Measurements from ENCODE around the gene GPAT3. TPM values are rescaled to one million over a fixed set of nuclear protein-coding genes. Genes with fewer than 3 reads are reported as not detected.

GPAT3 gene
- total and polyA plus RNA-seq, 2 experiments from 2014 or later, result 1.2 to 2.0 TPM

DNA sequence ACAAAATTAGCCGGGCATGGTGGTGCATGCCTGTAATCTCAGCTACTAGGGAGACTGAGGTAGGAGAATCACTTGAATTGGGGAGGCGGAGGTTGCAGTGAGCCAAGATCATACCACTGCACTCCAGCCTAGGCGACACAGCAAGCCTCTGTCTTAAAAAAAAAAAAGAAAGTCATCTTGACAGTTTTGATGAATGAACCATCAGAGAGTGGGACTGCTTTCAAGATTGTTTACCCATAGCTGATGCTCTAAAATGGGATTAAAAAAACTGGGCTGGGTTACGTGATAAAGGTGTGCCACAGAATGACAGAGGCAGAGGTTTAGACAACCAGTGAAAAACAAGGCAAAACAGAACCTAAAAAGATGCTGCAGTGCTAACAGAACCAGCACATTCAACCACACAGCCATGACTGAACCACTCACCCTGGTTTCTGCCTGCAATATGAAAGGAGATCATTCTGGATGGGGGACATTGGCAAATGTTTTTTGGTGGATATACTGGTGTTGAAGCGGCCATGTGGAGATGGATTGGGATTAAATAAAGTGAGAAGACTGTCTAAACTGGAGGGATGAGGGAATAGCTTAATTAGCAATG lies 22.2 kb downstream of the GPAT3 start:
- Mint-ChIP-seq H3K27me3 (ENCODE audit: insufficient read depth, low read depth, poor library complexity) (no peaks in the 10 kb centered on the region), H3K36me3 (ENCODE audit: low read depth) (no peaks in the 10 kb centered on the region), H3K4me3 (no peak overlapping the region), H3K4me1 (peaks cover 2% of the 10 kb centered on the region; the same call in 1 of the 3 replicates), H3K9me3 (no peaks in the 10 kb centered on the region), H3K27ac (no peak overlapping the region)
- H3K36me3 ChIP-seq (ENCODE audit: insufficient read depth), result no peaks in the 10 kb centered on the region
- H3F3A ChIP-seq (replicated peaks; ENCODE audit: low read depth), result no peaks in the 10 kb centered on the region
- ATAC-seq (no peak), DNase-seq (ENCODE audit: low spot score) (no peak)
- no peak overlapping the region for H3K27ac ChIP-seq (ENCODE audit: low read depth)
- H3K4me3 ChIP-seq, result no peak overlapping the region
- H3K79me2 ChIP-seq (replicated peaks; ENCODE audit: insufficient read depth), result no peaks in the 10 kb centered on the region
- H3K4me2 ChIP-seq, result no peak overlapping the region
- H4K20me1 ChIP-seq (replicated peaks; ENCODE audit: insufficient read depth), result no peaks in the 10 kb centered on the region
- no peak for TF ChIP-seq JUNB (IDR thresholded peaks at IDR 0.05; ENCODE audit: unreplicated experiment)
- TF ChIP-seq, protein P1, sequence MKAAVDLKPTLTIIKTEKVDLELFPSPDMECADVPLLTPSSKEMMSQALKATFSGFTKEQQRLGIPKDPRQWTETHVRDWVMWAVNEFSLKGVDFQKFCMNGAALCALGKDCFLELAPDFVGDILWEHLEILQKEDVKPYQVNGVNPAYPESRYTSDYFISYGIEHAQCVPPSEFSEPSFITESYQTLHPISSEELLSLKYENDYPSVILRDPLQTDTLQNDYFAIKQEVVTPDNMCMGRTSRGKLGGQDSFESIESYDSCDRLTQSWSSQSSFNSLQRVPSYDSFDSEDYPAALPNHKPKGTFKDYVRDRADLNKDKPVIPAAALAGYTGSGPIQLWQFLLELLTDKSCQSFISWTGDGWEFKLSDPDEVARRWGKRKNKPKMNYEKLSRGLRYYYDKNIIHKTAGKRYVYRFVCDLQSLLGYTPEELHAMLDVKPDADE (IDR thresholded peaks at IDR 0.05), result no peak
- TF ChIP-seq, protein P2, sequence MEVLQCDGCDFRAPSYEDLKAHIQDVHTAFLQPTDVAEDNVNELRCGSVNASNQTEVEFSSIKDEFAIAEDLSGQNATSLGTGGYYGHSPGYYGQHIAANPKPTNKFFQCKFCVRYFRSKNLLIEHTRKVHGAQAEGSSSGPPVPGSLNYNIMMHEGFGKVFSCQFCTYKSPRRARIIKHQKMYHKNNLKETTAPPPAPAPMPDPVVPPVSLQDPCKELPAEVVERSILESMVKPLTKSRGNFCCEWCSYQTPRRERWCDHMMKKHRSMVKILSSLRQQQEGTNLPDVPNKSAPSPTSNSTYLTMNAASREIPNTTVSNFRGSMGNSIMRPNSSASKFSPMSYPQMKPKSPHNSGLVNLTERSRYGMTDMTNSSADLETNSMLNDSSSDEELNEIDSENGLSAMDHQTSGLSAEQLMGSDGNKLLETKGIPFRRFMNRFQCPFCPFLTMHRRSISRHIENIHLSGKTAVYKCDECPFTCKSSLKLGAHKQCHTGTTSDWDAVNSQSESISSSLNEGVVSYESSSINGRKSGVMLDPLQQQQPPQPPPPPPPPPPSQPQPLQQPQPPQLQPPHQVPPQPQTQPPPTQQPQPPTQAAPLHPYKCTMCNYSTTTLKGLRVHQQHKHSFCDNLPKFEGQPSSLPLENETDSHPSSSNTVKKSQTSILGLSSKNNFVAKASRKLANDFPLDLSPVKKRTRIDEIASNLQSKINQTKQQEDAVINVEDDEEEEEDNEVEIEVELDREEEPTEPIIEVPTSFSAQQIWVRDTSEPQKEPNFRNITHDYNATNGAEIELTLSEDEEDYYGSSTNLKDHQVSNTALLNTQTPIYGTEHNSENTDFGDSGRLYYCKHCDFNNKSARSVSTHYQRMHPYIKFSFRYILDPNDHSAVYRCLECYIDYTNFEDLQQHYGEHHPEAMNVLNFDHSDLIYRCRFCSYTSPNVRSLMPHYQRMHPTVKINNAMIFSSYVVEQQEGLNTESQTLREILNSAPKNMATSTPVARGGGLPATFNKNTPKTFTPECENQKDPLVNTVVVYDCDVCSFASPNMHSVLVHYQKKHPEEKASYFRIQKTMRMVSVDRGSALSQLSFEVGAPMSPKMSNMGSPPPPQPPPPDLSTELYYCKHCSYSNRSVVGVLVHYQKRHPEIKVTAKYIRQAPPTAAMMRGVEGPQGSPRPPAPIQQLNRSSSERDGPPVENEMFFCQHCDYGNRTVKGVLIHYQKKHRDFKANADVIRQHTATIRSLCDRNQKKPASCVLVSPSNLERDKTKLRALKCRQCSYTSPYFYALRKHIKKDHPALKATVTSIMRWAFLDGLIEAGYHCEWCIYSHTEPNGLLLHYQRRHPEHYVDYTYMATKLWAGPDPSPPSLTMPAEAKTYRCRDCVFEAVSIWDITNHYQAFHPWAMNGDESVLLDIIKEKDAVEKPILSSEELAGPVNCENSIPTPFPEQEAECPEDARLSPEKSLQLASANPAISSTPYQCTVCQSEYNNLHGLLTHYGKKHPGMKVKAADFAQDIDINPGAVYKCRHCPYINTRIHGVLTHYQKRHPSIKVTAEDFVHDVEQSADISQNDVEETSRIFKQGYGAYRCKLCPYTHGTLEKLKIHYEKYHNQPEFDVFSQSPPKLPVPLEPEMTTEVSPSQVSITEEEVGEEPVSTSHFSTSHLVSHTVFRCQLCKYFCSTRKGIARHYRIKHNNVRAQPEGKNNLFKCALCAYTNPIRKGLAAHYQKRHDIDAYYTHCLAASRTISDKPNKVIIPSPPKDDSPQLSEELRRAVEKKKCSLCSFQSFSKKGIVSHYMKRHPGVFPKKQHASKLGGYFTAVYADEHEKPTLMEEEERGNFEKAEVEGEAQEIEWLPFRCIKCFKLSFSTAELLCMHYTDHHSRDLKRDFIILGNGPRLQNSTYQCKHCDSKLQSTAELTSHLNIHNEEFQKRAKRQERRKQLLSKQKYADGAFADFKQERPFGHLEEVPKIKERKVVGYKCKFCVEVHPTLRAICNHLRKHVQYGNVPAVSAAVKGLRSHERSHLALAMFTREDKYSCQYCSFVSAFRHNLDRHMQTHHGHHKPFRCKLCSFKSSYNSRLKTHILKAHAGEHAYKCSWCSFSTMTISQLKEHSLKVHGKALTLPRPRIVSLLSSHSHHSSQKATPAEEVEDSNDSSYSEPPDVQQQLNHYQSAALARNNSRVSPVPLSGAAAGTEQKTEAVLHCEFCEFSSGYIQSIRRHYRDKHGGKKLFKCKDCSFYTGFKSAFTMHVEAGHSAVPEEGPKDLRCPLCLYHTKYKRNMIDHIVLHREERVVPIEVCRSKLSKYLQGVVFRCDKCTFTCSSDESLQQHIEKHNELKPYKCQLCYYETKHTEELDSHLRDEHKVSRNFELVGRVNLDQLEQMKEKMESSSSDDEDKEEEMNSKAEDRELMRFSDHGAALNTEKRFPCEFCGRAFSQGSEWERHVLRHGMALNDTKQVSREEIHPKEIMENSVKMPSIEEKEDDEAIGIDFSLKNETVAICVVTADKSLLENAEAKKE (CRISPR knock-in tag; IDR thresholded peaks at IDR 0.05), result no peak
- no peak for TF ChIP-seq CTCF (conservative IDR thresholded peaks at IDR 0.05; ENCODE audit: low read depth in 2 of 2)
- no peak for TF ChIP-seq ZNF331 (CRISPR knock-in tag; IDR thresholded peaks at IDR 0.05; ENCODE audit: low read depth)
- no peak for TF ChIP-seq STAT1 (IDR thresholded peaks at IDR 0.05; ENCODE audit: unreplicated experiment)
- TF ChIP-seq NANOG (IDR thresholded peaks at IDR 0.05; ENCODE audit: borderline replicate concordance), result no peak
- no peak for TF ChIP-seq CREB1 (CRISPR knock-in tag; IDR thresholded peaks at IDR 0.05; ENCODE audit: low read depth)
- no peak for TF ChIP-seq POLR2AphosphoS5 (IDR thresholded peaks at IDR 0.05; ENCODE audit: low read depth)
- no peak for TF ChIP-seq EZH2phosphoT487 (IDR thresholded peaks at IDR 0.05; ENCODE audit: unreplicated experiment)
- H2AFZ ChIP-seq, result no peak overlapping the region
- H3K9me2 ChIP-seq (ENCODE audit: insufficient read depth), result no peaks in the 10 kb centered on the region
- H3K4me1 ChIP-seq (ENCODE audit: insufficient read depth), result no peaks in the 10 kb centered on the region
- no peaks in the 10 kb centered on the region for H3K27me3 ChIP-seq (ENCODE audit: insufficient read depth)

Measured in GM23338 (cell line).